Measurements from ENCODE around the gene DSG4. TPM values are rescaled to one million over a fixed set of nuclear protein-coding genes. Genes with fewer than 3 reads are reported as not detected.

DSG4 gene
- total and polyA plus RNA-seq, 5 donors from 2014 or later = not detected

GRCh38 chr18:31439807-31440325 is 63.3 kb downstream of the DSG4 start:
- H3K4me3 Mint-ChIP-seq = no peak overlapping the region
- H3K27ac Mint-ChIP-seq = no peak overlapping the region
- Histone ChIP-seq H3K27ac (ENCODE audit: insufficient read depth, low read length, poor library complexity, severe bottlenecking) (no peak overlapping the region), H3K9me3 (ENCODE audit: control insufficient read depth in 2 of 2, low read length in 2 of 2) (no peaks in the 10 kb centered on the region), H3K4me3 (ENCODE audit: low read depth, low read length) (no peak overlapping the region), H3K4me1 (ENCODE audit: control insufficient read depth, insufficient read depth, low read length, poor library complexity, severe bottlenecking) (no peaks in the 10 kb centered on the region), H3K27me3 (ENCODE audit: control insufficient read depth, insufficient read depth, low read length) (no peaks in the 10 kb centered on the region), H3K36me3 (ENCODE audit: control insufficient read depth, insufficient read depth, low read length) (no peaks in the 10 kb centered on the region)
- H3K9me3 Mint-ChIP-seq = peaks cover 0 to 9% (median 6%) of the 10 kb centered on the region in 7 donors
- ATAC-seq (ENCODE audit: low read depth in 2 of 2) (no peak), DNase-seq (no peak)
- no peaks in the 10 kb centered on the region for H3K27me3 Mint-ChIP-seq
- no peaks in the 10 kb centered on the region for H3K4me1 Mint-ChIP-seq
- H3K36me3 Mint-ChIP-seq = no peaks in the 10 kb centered on the region

GRCh38 chr18:31440787-31441186 is 64.2 kb downstream of the DSG4 start:
- no peak overlapping the region for H3K4me3 Mint-ChIP-seq

GRCh38 chr18:31441493-31441892 is 64.9 kb downstream of the DSG4 start:
- H3K27me3 ChIP-seq (ENCODE audit: control insufficient read depth, insufficient read depth, low read length) = no peaks in the 10 kb centered on the region
- no peaks in the 10 kb centered on the region for H3K4me1 Mint-ChIP-seq
- H3K9me3 Mint-ChIP-seq = peaks cover 0 to 9% (median 2%) of the 10 kb centered on the region in 7 donors
- H3K27ac ChIP-seq (ENCODE audit: insufficient read depth, low read length, poor library complexity, severe bottlenecking) = no peak overlapping the region
- H3K27ac Mint-ChIP-seq = no peak overlapping the region
- no peak overlapping the region for H3K4me3 Mint-ChIP-seq
- H3K9me3 ChIP-seq (ENCODE audit: control insufficient read depth in 2 of 2, low read length in 2 of 2) = no peaks in the 10 kb centered on the region
- no peak overlapping the region for H3K4me3 ChIP-seq (ENCODE audit: low read depth, low read length)
- no peaks in the 10 kb centered on the region for H3K36me3 ChIP-seq (ENCODE audit: control insufficient read depth, insufficient read depth, low read length)
- no peaks in the 10 kb centered on the region for H3K36me3 Mint-ChIP-seq
- H3K4me1 ChIP-seq (ENCODE audit: control insufficient read depth, insufficient read depth, low read length, poor library complexity, severe bottlenecking) = no peaks in the 10 kb centered on the region
- ATAC-seq (ENCODE audit: low read depth in 2 of 2) (no peak), DNase-seq (no peak)
- H3K27me3 Mint-ChIP-seq = no peaks in the 10 kb centered on the region

More at GRCh38 chr18:31440787-31441186, 64.2 kb downstream of the DSG4 start:
- H3K9me3 ChIP-seq (ENCODE audit: control insufficient read depth in 2 of 2, low read length in 2 of 2) = no peaks in the 10 kb centered on the region
- H3K36me3 ChIP-seq (ENCODE audit: control insufficient read depth, insufficient read depth, low read length) = no peaks in the 10 kb centered on the region
- H3K36me3 Mint-ChIP-seq = no peaks in the 10 kb centered on the region
- no peaks in the 10 kb centered on the region for H3K4me1 Mint-ChIP-seq
- DNase-seq = no peak
- H3K27me3 ChIP-seq (ENCODE audit: control insufficient read depth, insufficient read depth, low read length) = no peaks in the 10 kb centered on the region
- no peak overlapping the region for H3K4me3 ChIP-seq (ENCODE audit: low read depth, low read length)
- peaks cover 0 to 9% (median 2%) of the 10 kb centered on the region in 7 donors for H3K9me3 Mint-ChIP-seq
- no peak for ATAC-seq (ENCODE audit: low read depth in 2 of 2)
- H3K4me1 ChIP-seq (ENCODE audit: control insufficient read depth, insufficient read depth, low read length, poor library complexity, severe bottlenecking) = no peaks in the 10 kb centered on the region
- no peak overlapping the region for H3K27ac Mint-ChIP-seq
- H3K27ac ChIP-seq (ENCODE audit: insufficient read depth, low read length, poor library complexity, severe bottlenecking) = no peak overlapping the region
- H3K27me3 Mint-ChIP-seq = no peaks in the 10 kb centered on the region

- no peak for DNase-seq
- Histone ChIP-seq H3K36me3 (ENCODE audit: control insufficient read depth, insufficient read depth, low read length) (no peaks in the 10 kb centered on the region), H3K27ac (ENCODE audit: insufficient read depth, low read length, poor library complexity, severe bottlenecking) (no peak overlapping the region), H3K27me3 (ENCODE audit: control insufficient read depth, insufficient read depth, low read length) (no peaks in the 10 kb centered on the region), H3K4me1 (ENCODE audit: control insufficient read depth, insufficient read depth, low read length, poor library complexity, severe bottlenecking) (no peaks in the 10 kb centered on the region), H3K9me3 (ENCODE audit: control insufficient read depth in 2 of 2, low read length in 2 of 2) (no peaks in the 10 kb centered on the region), H3K4me3 (ENCODE audit: low read depth, low read length) (no peak overlapping the region)
- H3K36me3 Mint-ChIP-seq = no peaks in the 10 kb centered on the region
- H3K27ac Mint-ChIP-seq = no peak overlapping the region
- no peaks in the 10 kb centered on the region for H3K27me3 Mint-ChIP-seq
- no peaks in the 10 kb centered on the region for H3K4me1 Mint-ChIP-seq
- no peak overlapping the region for H3K4me3 Mint-ChIP-seq
- no peak for ATAC-seq (ENCODE audit: low read depth in 2 of 2)
- peaks cover 0 to 9% (median 3%) of the 10 kb centered on the region in 7 donors for H3K9me3 Mint-ChIP-seq
Measured at GRCh38 chr18:31444142-31444541, 67.6 kb downstream of the DSG4 start.

DNA sequence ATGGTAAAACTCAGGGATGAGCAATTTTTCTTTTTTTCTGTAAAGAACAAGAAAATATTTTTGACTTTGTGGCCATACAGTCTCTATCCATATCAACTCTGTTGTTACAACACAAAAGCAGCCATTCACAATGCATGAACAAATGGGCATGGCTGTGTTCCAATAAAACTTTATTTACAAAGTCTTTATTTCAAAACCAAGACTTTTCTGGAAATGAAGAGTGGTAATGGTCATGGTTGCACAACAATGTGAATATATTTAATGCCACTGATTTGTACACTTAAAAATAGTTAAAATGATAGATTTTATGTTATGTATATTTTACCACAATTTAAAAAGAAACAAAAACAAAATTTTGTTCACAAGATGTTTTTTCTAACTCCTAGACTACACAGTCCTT is 69.3 kb downstream of the DSG4 start:
- Histone ChIP-seq H3K4me1 (ENCODE audit: control insufficient read depth, insufficient read depth, low read length, poor library complexity, severe bottlenecking) (no peaks in the 10 kb centered on the region), H3K27ac (ENCODE audit: insufficient read depth, low read length, poor library complexity, severe bottlenecking) (no peak overlapping the region), H3K9me3 (ENCODE audit: control insufficient read depth in 2 of 2, low read length in 2 of 2) (no peaks in the 10 kb centered on the region), H3K27me3 (ENCODE audit: control insufficient read depth, insufficient read depth, low read length) (no peaks in the 10 kb centered on the region), H3K36me3 (ENCODE audit: control insufficient read depth, insufficient read depth, low read length) (no peaks in the 10 kb centered on the region), H3K4me3 (ENCODE audit: low read depth, low read length) (no peak overlapping the region)
- no peaks in the 10 kb centered on the region for H3K36me3 Mint-ChIP-seq
- H3K27me3 Mint-ChIP-seq = no peaks in the 10 kb centered on the region
- ATAC-seq (ENCODE audit: low read depth in 2 of 2) (no peak), DNase-seq (no peak)
- H3K4me1 Mint-ChIP-seq = no peaks in the 10 kb centered on the region
- H3K9me3 Mint-ChIP-seq = peaks cover 0 to 9% (median 5%) of the 10 kb centered on the region in 7 donors
- no peak overlapping the region for H3K27ac Mint-ChIP-seq
- no peak overlapping the region for H3K4me3 Mint-ChIP-seq

DNA sequence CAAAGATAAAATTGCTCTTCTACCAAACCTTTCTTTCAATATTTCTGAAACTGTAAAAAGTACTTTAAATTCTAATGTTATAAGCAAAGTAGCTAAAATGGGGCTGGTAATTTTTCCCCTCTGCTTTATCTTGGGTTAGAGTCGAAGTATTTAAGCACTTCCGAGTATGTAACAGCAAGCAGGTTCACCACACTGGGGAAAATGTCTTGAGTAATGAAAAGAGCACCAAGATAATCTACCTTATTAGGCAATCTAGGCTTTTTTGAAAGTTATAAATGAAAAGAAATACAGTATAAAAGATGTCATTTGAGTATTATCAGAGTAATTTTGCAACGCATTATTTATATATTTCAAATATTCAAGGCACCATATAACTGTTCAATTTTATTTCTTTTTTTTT is 70.3 kb downstream of the DSG4 start:
- no peak for DNase-seq
- peaks cover 0 to 9% (median 4%) of the 10 kb centered on the region in 7 donors for H3K9me3 Mint-ChIP-seq
- no peak for ATAC-seq (ENCODE audit: low read depth in 2 of 2)
- H3K4me1 ChIP-seq (ENCODE audit: control insufficient read depth, insufficient read depth, low read length, poor library complexity, severe bottlenecking) = no peaks in the 10 kb centered on the region
- no peak overlapping the region for H3K27ac Mint-ChIP-seq
- no peaks in the 10 kb centered on the region for H3K27me3 Mint-ChIP-seq
- H3K27me3 ChIP-seq (ENCODE audit: control insufficient read depth, insufficient read depth, low read length) = no peaks in the 10 kb centered on the region
- no peaks in the 10 kb centered on the region for H3K36me3 ChIP-seq (ENCODE audit: control insufficient read depth, insufficient read depth, low read length)
- H3K9me3 ChIP-seq (ENCODE audit: control insufficient read depth in 2 of 2, low read length in 2 of 2) = no peaks in the 10 kb centered on the region
- no peak overlapping the region for H3K27ac ChIP-seq (ENCODE audit: insufficient read depth, low read length, poor library complexity, severe bottlenecking)
- no peaks in the 10 kb centered on the region for H3K4me1 Mint-ChIP-seq
- H3K36me3 Mint-ChIP-seq = no peaks in the 10 kb centered on the region
- no peak overlapping the region for H3K4me3 Mint-ChIP-seq
- H3K4me3 ChIP-seq (ENCODE audit: low read depth, low read length) = no peak overlapping the region

GRCh38 chr18:31447530-31448191 is 71.1 kb downstream of the DSG4 start, which contains the start of gene DSG3:
Gene DSG3, plus strand, starts transcription at chr18:31447741. Its CDS starts 137 bp downstream, at chr18:31447878.
- H3K4me3 ChIP-seq (ENCODE audit: low read depth, low read length) = no peak within 1 kb of the TSS
- no peak within 1 kb of the TSS for H3K27ac ChIP-seq (ENCODE audit: insufficient read depth, low read length, poor library complexity, severe bottlenecking)
- no peaks in the 10 kb centered on the region for H3K27me3 Mint-ChIP-seq
- no peak for ATAC-seq (ENCODE audit: low read depth in 2 of 2)
- H3K4me1 ChIP-seq (ENCODE audit: control insufficient read depth, insufficient read depth, low read length, poor library complexity, severe bottlenecking) = no peaks in the 10 kb centered on the region
- H3K27me3 ChIP-seq (ENCODE audit: control insufficient read depth, insufficient read depth, low read length) = no peaks in the 10 kb centered on the region
- DNase-seq = no peak
- H3K4me1 Mint-ChIP-seq = no peaks in the 10 kb centered on the region
- no peaks in the 10 kb centered on the region for H3K36me3 ChIP-seq (ENCODE audit: control insufficient read depth, insufficient read depth, low read length)
- H3K27ac Mint-ChIP-seq = no peak within 1 kb of the TSS
- no peaks in the 10 kb centered on the region for H3K9me3 ChIP-seq (ENCODE audit: control insufficient read depth in 2 of 2, low read length in 2 of 2)
- H3K36me3 Mint-ChIP-seq = no peaks in the 10 kb centered on the region
- H3K4me3 Mint-ChIP-seq = no peak within 1 kb of the TSS
- peaks cover 0 to 8% (median 0%) of the 10 kb centered on the region in 7 donors for H3K9me3 Mint-ChIP-seq

DNA sequence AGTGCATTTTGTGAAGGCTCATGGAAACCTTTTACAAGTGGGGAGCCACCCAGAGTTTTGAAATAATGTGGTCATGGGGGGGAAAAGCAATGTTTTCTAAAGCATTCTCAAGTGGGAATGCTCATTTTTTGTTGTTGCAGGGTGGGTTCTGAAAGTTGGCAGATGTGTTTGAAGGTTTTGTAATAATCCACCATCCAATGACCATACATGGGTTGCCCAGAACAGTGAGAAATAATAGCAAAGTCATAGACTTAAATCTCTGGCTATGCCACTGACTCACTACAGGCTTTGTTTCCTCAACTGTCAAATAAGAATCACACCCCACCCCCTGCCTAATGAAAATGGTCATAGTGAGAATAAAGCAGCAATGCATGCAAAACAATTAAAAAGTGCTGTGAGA is 73.8 kb downstream of the DSG4 start:
- Mint-ChIP-seq H3K4me1 (no peaks in the 10 kb centered on the region), H3K27ac (no peak overlapping the region), H3K27me3 (no peaks in the 10 kb centered on the region), H3K4me3 (no peak overlapping the region), H3K36me3 (no peaks in the 10 kb centered on the region), H3K9me3 (peaks cover 0 to 11% (median 0%) of the 10 kb centered on the region in 7 donors)
- H3K4me1 ChIP-seq (ENCODE audit: control insufficient read depth, insufficient read depth, low read length, poor library complexity, severe bottlenecking) = no peaks in the 10 kb centered on the region
- H3K9me3 ChIP-seq (ENCODE audit: control insufficient read depth in 2 of 2, low read length in 2 of 2) = no peaks in the 10 kb centered on the region
- no peaks in the 10 kb centered on the region for H3K36me3 ChIP-seq (ENCODE audit: control insufficient read depth, insufficient read depth, low read length)
- DNase-seq = no peak
- ATAC-seq (ENCODE audit: low read depth in 2 of 2) = no peak
- no peak overlapping the region for H3K4me3 ChIP-seq (ENCODE audit: low read depth, low read length)
- no peak overlapping the region for H3K27ac ChIP-seq (ENCODE audit: insufficient read depth, low read length, poor library complexity, severe bottlenecking)
- H3K27me3 ChIP-seq (ENCODE audit: control insufficient read depth, insufficient read depth, low read length) = no peaks in the 10 kb centered on the region
